GM20000 (cell line): ENCODE measurements around the gene ATP2A3.

Experiments used
- DNase-seq: peaks from one replicate; pipeline ENCODE4 v3.0.0; 2012; ENCODE audit warnings: low spot score
- TF ChIP-seq, protein P1 (sequence below): IDR thresholded peaks from 2 replicates; pipeline ENCODE4 v1.5.1; 2012; ENCODE audit warnings: mild to moderate bottlenecking, control low read depth; ENCODE audit errors: extremely low read depth, missing control alignments

ATP2A3 gene

DNA sequence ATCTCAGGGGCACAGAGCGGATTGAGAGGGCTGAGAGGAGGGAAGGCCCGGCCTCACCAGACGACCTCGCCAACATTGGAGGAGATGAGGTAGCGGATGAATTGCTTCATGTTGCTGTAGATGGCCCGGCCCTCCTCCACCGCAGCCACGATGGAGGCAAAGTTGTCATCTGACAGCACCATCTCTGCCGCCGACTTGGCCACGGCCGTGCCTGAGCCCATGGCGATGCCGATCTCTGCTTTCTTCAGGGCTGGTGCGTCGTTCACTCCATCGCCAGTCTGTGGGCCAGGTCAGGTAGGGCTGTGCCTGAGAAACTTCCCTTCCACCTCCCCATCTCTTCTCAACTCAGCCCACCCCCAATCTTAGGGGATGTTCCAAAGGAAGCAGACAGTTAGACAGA is 26.9 kb downstream of the ATP2A3 start:
- DNase-seq, result no peak
- TF ChIP-seq, protein P1, sequence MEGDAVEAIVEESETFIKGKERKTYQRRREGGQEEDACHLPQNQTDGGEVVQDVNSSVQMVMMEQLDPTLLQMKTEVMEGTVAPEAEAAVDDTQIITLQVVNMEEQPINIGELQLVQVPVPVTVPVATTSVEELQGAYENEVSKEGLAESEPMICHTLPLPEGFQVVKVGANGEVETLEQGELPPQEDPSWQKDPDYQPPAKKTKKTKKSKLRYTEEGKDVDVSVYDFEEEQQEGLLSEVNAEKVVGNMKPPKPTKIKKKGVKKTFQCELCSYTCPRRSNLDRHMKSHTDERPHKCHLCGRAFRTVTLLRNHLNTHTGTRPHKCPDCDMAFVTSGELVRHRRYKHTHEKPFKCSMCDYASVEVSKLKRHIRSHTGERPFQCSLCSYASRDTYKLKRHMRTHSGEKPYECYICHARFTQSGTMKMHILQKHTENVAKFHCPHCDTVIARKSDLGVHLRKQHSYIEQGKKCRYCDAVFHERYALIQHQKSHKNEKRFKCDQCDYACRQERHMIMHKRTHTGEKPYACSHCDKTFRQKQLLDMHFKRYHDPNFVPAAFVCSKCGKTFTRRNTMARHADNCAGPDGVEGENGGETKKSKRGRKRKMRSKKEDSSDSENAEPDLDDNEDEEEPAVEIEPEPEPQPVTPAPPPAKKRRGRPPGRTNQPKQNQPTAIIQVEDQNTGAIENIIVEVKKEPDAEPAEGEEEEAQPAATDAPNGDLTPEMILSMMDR, result no peak

DNA sequence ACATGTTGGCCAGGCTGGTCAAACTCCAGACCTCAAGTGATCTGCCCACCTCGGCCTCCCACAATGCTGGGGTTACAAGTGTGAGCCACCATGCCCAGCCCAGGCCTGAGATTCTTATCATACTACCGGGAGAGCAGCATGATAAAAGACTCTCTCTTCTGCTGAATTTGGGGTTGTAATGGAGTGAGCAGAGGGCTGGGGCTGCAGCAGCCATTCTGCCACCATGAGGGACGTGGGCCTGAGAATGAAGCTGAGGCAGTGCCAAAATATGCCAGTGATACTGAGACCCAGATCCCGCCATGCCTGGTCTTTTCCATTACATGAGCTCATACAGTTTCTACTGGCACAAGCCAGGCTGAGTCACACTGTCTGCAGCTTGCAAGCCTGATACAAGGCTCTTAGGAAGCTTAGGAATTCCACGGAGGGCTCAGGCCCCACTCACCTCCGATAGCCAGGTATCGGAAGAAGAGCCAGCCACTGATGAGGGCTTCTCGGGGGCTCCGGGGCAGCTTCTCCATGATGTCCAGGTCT is 28.3 kb downstream of the ATP2A3 start:
- DNase-seq, result no peak
- TF ChIP-seq, protein P1, result no peak

DNA sequence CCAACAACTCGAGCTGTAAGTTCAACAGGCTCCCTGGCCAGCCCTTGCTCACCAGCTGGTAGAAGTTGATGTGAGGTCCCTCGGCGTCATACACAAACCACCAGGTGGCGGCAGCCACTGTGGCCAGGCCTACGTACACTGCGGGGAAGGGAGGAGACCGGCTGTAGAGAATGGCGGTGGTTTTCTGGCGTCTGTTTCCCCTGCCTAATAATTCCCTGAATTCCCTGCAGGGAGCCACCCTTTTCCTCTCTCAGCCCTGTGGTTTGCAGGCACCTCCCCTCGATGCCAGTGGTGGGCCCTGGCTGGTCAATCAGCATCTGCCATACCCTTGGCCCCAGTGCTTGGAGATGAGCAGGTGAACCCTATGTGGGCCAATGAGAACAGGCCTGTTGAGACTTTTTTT is 29.1 kb downstream of the ATP2A3 start:
- DNase-seq, result peak; percentile 78
- TF ChIP-seq, protein P1, result peak; percentile 48

DNA sequence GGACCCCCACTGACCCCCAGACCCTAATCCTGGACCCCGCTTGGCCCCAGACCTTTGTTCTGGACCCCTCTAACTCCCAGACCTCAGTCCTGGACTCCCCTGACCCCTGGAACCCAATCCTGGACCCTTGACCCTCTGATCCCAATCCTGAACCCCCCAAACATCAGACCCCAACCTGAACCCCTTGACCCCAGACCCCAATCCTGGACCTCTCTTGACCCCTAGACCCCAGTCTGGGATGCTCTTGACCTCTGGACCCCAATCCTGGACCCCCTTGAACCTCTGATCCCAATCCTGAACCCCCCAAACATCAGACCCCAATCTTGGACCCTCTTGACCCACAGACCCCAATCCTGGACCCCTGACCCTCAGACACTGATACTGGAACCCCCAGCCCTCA is 34.5 kb downstream of the ATP2A3 start:
- no peak for DNase-seq
- TF ChIP-seq, protein P1, result no peak

DNA sequence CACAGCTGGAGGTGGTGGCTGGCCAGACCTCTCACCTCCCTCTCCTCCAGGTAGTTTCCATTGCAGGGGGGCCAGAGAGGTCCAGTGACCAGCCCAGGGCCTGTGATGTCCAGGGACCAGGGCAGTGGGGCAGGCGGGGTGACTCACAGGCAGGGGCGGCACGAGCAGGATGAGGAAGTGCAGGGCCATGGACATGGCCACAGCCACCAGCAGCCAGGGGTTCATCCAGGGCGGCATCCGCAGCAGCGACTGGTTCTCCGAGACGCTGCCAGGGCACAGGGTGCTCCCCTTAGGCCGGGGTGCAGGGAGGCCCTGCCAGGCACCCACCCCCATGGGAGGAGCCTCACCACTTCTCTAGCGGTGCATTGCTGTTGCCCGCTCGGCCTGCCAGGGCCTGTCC is 35.1 kb downstream of the ATP2A3 start:
- DNase-seq, result no peak
- TF ChIP-seq, protein P1, result no peak

DNA sequence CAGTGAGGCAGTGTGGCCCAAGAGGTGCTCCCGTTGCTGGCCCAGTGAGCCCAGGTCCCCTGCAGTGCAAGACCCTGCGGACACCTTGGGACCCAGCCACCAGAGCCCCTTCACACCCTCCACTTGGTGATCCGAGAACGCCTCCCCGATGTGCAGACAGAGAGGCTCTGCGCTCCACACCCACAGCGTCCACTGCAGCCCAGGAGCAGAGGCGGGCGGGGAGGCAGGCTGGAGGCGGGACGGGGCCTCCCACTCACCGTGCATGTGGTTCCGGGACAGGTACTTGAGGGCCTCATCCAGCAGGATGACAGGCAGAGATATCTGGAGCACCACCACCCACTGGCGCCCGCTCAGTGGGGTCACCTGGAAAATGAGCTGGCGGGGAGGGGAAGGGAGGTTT is 35.8 kb downstream of the ATP2A3 start:
- TF ChIP-seq, protein P1, result no peak
- no peak for DNase-seq

DNA sequence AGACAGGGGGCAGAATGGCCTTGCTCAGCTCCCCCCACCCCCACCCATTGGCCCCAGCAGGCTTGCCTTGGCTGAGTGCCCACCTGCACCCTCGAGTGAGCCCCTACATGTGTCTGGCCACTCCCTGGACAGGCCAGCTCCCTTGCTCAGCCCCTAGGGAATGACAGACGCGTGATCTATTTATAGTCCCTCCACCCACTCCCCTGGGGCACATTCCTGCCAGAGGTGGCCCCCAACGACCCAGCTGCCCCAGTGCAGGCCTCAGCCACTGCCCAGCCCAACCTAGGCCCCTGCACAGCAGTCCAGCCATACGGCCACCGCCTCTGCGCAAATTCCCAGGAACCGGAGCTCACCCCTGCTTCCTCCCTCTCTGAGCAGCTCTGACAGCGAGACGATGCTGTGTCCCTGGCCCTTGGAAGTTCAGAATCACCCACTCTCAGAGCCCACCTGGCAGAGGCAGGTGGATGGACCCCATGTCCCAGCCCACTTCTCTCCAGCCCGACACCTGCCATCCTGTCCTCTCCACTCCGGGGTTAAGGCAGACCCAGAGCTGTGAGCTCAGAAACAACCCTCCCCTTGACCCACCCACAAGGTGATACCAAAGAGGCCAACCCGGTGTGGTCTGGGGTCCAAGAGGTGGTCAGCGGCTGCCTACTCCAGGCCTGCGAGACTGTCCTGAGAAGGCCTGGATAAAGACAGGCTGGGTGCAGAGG is 36.5 kb downstream of the ATP2A3 start:
- no peak for DNase-seq
- TF ChIP-seq, protein P1, result no peak
